Nephron progenitor cell (in vitro differentiated cells): Measurements from ENCODE around the gene CPEB3.

Experiments
- DNase-seq: peaks from one replicate; pipeline ENCODE4 v3.0.0; 2021
- H3K27ac Mint-ChIP-seq: 2 replicates; pipeline ENCODE4 v1.8.0; 2021; ENCODE audit warnings: mild to moderate bottlenecking, moderate library complexity, mixed read lengths
- H3K27me3 Mint-ChIP-seq: 2 replicates; pipeline ENCODE4 v1.8.0; 2021; ENCODE audit warnings: mild to moderate bottlenecking, low read depth, mixed read lengths; ENCODE audit not compliant: poor library complexity
- H3K36me3 Mint-ChIP-seq: 2 replicates; pipeline ENCODE4 v1.8.0; 2021; ENCODE audit warnings: low read depth, mixed read lengths
- H3K4me1 Mint-ChIP-seq: 2 replicates; pipeline ENCODE4 v1.8.0; 2021; ENCODE audit warnings: mixed read lengths
- H3K4me3 Mint-ChIP-seq: 2 replicates; pipeline ENCODE4 v1.8.0; 2021; ENCODE audit warnings: mild to moderate bottlenecking, moderate library complexity, mixed read lengths
- H3K9me3 Mint-ChIP-seq: 2 replicates; pipeline ENCODE4 v1.8.0; 2021; ENCODE audit warnings: mild to moderate bottlenecking, moderate library complexity, mixed read lengths
- TF ChIP-seq, protein P1 (sequence below): fragments of 200-600 bp; sonication (generic); IDR thresholded peaks from 2 replicates; pipeline ENCODE4 v1.5.0; 2021; ENCODE audit warnings: antibody characterized with exemption

Gene CPEB3

DNA sequence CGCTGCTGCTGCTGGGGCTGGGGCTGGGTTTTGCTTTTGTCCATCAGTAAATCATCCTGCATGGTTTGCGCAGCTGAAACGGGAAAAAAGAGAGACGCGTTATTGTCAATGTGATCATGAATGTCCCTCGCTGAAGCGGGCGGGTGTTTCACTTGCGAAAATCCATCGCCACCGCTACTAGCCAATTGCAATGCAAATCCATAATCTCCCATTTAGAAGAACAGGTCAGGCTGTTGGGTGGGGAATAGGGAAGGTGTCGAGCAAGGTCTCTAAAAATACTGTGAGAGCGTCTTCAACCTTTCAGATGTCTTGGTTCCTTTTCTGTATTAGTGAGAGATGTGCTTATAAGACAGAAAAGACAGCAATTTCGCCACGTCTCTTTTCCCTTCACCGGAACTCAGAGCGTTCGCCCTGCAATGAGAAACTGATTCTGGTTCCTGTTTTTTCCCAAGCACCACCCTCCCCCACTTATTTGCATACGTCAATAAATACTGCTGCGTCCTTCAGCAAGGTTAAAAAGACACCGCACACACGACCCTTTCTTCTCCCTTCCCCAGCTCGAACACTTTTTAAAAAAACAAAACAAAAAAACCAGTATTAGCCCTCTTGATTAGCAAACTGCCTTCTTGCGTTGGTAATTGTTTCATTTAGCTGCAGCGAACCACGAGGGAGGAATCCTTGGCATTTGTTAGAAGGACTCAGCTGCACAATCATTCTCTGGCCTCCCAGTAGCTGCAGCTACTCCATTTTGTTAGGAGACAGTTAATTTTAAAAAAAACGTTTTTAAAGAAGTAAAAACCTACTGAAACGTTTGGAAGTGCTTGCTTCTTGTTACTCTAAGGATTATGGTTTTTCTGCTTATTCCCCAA is 50.4 kb downstream of the CPEB3 start:
- Mint-ChIP-seq H3K36me3 (no peaks in the 10 kb centered on the region), H3K9me3 (no peaks in the 10 kb centered on the region), H3K27ac (no peak overlapping the region), H3K4me3 (peak overlapping the region; percentile 88), H3K27me3 (peaks cover 69% of the 10 kb centered on the region), H3K4me1 (peaks cover 37% of the 10 kb centered on the region)
- DNase-seq: peak; percentile 23
- TF ChIP-seq, protein P1, sequence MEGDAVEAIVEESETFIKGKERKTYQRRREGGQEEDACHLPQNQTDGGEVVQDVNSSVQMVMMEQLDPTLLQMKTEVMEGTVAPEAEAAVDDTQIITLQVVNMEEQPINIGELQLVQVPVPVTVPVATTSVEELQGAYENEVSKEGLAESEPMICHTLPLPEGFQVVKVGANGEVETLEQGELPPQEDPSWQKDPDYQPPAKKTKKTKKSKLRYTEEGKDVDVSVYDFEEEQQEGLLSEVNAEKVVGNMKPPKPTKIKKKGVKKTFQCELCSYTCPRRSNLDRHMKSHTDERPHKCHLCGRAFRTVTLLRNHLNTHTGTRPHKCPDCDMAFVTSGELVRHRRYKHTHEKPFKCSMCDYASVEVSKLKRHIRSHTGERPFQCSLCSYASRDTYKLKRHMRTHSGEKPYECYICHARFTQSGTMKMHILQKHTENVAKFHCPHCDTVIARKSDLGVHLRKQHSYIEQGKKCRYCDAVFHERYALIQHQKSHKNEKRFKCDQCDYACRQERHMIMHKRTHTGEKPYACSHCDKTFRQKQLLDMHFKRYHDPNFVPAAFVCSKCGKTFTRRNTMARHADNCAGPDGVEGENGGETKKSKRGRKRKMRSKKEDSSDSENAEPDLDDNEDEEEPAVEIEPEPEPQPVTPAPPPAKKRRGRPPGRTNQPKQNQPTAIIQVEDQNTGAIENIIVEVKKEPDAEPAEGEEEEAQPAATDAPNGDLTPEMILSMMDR: no peak

DNA sequence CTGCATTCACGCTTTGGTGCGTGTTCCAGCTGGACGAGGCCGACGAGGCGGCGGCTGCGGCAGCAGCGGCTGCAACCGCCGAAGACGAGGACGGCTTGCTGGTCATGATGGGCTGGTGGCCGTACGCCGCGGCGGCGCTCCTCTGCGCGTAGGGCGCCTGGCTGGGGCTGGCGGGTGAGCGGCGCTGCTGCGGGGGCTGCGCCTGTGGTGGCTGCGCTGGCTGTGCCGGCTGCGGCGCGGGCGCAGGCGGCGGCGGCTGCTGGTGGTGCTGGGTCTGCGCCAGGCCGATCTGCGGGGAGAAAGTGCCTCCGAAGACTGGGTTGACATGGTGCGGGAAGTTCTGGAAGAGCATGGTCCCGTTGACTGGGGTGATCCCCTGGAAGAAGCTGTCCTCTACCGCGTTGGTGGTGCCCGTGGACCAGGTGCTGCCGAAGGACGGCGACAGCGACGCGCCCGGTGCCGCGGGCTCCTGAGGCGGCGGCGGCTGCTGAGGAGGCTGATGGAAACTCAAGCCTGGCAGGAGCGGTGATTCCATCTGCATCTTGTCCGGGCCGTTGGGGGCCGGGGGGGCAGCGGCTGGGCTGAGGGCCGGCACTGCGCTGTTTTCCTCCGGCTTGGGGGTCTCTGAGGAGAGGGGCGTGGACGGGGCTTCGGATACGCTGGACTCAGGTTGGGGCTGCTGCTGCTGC is 51.1 kb downstream of the CPEB3 start:
- TF ChIP-seq, protein P1: no peak
- Mint-ChIP-seq H3K36me3 (no peaks in the 10 kb centered on the region), H3K27me3 (peaks cover 69% of the 10 kb centered on the region)

DNA sequence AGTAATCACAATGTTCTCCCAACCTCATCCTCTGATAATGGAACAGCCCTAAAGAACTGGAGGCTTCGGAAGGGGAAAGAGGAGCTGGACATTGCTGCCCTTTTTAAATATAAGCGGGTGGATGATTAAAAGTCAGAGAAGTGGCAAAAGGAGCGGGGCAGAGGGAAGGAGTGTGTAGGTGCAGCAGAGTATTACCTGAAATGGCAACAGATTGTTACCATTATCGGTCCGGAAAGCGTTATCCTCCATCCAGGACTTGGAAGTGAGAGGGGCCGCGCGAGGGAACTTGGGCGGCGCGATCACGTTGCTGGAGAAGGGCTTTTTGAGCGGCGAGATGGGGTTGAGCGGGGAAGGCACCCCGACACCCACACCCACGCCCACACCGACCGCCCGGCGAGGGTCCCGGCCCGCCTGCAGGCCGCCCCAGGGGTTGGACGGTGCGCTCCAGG is 51.7 kb downstream of the CPEB3 start:
- no peak for DNase-seq

More for the DNA sequence above, 51.1 kb downstream of the CPEB3 start:
- H3K4me1 Mint-ChIP-seq: peaks cover 37% of the 10 kb centered on the region
- H3K27ac Mint-ChIP-seq: no peak overlapping the region
- H3K4me3 Mint-ChIP-seq: peak overlapping the region; percentile 88
- DNase-seq: peak; percentile 82
- no peaks in the 10 kb centered on the region for H3K9me3 Mint-ChIP-seq

DNA sequence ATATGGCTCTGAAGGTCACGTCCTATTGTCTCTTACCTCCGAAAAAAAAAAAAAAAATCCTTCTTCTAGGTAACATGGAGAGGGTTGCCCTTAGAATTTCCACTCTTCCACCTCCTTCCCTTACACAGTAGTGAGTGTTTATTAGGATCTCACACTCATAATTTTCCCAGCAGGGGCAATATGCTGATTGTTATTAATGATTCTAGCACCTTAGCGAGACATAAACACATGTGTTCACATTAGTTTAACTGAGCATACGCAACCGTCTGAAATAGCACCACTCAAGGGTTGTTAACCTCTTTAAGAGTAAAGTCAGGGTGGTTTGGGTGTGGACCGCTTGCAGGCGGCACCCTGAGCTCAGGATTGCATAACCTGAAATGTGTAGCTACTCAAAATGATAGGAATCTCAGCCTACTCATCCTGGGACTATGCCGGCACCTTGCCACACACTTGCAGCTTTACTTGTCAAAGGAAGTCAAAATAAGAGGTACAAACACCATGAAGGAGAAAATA is 52.2 kb downstream of the CPEB3 start:
- Mint-ChIP-seq H3K27me3 (peaks cover 69% of the 10 kb centered on the region), H3K4me1 (peaks cover 37% of the 10 kb centered on the region), H3K9me3 (no peaks in the 10 kb centered on the region), H3K36me3 (no peaks in the 10 kb centered on the region), H3K27ac (no peak overlapping the region), H3K4me3 (peak overlapping the region; percentile 85)
- TF ChIP-seq, protein P1: no peak
- DNase-seq: no peak

More for the DNA sequence above, 51.7 kb downstream of the CPEB3 start:
- no peaks in the 10 kb centered on the region for H3K9me3 Mint-ChIP-seq
- no peaks in the 10 kb centered on the region for H3K36me3 Mint-ChIP-seq
- H3K4me1 Mint-ChIP-seq: peaks cover 37% of the 10 kb centered on the region
- peak overlapping the region; percentile 85 for H3K4me3 Mint-ChIP-seq
- TF ChIP-seq, protein P1: no peak
- H3K27me3 Mint-ChIP-seq: peaks cover 69% of the 10 kb centered on the region
- H3K27ac Mint-ChIP-seq: no peak overlapping the region

DNA sequence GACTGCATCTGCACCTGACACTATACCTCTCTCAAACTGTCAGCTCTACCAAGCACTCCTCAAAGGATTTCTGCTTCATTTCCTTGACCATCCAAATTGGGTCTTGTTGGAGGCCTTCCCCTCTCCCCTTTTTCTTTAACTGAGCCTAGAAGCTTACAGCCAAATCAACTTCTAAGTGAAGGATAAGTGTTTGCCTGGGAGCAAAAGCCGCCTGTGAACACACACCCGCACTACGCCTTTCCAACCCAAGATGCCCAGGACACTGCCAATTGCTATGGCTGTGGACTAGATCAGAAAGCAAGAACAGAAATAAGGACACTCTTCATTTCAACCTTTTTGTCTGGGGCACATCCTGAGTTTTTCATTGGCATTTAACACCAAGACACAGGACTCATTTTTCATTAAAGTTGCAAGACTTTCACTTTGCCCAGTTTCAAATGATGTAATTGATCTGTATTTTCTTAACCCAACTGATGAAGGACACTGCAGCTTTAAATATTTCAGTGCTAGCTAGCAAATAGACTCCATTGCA is 52.8 kb downstream of the CPEB3 start:
- Mint-ChIP-seq H3K27me3 (peaks cover 69% of the 10 kb centered on the region), H3K36me3 (no peaks in the 10 kb centered on the region), H3K4me3 (no peak overlapping the region), H3K9me3 (no peaks in the 10 kb centered on the region), H3K4me1 (peaks cover 32% of the 10 kb centered on the region), H3K27ac (no peak overlapping the region)
- TF ChIP-seq, protein P1: no peak
- DNase-seq: no peak
